Left lung (tissue), 10 donors: ENCODE measurements around the gene FKBP8. TPM values are rescaled to one million over a fixed set of nuclear protein-coding genes. Genes with fewer than 3 reads are reported as not detected.

Experiments used
- ATAC-seq: fragments of 200-7000 bp; cut with Tn5 transposase; one replicate; pipeline ENCODE4 v1.9.1; 2020; ENCODE audit warnings: moderate library complexity
- DNase-seq, 4 donors: peaks; one replicate each; pipeline ENCODE4 v3.0.0-alpha.2; 2013 to 2020
- H3K27ac ChIP-seq, 2 donors: fragments of 200-600 bp; sonication (generic) in 1 of 2; one replicate each; pipeline versions ENCODE4 v1.5.0 to v1.8.0; 2020 to 2021
- H3K27me3 ChIP-seq, 2 donors: fragments of 200-600 bp; sonication (generic) in 1 of 2; one replicate each; pipeline versions ENCODE4 v1.5.0 to v1.8.0; 2020 to 2021
- H3K36me3 ChIP-seq, 2 donors: fragments of 200-600 bp; sonication (generic) in 1 of 2; one replicate each; pipeline versions ENCODE4 v1.5.0 to v1.8.0; 2020 to 2021
- H3K4me1 ChIP-seq, 2 donors: fragments of 200-600 bp; one replicate each; pipeline ENCODE4 v1.8.0; 2021
- H3K4me3 ChIP-seq, 2 donors: fragments of 200-600 bp; sonication (generic) in 1 of 2; one replicate each; pipeline versions ENCODE4 v1.5.0 to v1.8.0; 2020 to 2021; ENCODE audit warnings: mild to moderate bottlenecking in 1 of 2
- H3K9me3 ChIP-seq, 2 donors: fragments of 200-600 bp; sonication (generic) in 1 of 2; one replicate each; pipeline versions ENCODE4 v1.5.0 to v1.8.0; 2020 to 2021
- CTCF ChIP-seq, 2 donors: fragments of 200-600 bp; sonication (generic) in 1 of 2; IDR thresholded peaks; one replicate each; pipeline versions ENCODE4 v1.5.0 to v1.8.0; 2021; ENCODE audit warnings: antibody characterized with exemption in 2 of 2
- intact Hi-C, 2 donors: fragments of 100-400 bp; cut with DNase I; formaldehyde crosslinking; loops; one replicate each; pipeline versions ENCODE4 v1.11.2 to v1.14.2; 2022
- polyA plus RNA-seq, 6 donors: library from polyadenylated mRNA; unstranded; fragments of 120-200 nt; gene quantifications; one replicate each; pipeline ENCODE4 v1.2.1, GENCODE V29; 2013; ENCODE audit not compliant: insufficient read length in 6 of 6
- total RNA-seq, 2 donors: library from RNA; stranded (reverse); fragmentation: NEBNext Ultra II Directional; extraction: Animal tissue kit (Norgen Biotek cat#: 25700); gene quantifications; one replicate each; pipeline ENCODE4 v1.2.1, GENCODE V29; 2021
- donor health status: DM: no; HTN: yes; CAD: no.
- donor health status: DM: no; HTN: no; CAD: no.

FKBP8 gene
- total and polyA plus RNA-seq, 8 donors: 176 to 232 (median 214) TPM

DNA sequence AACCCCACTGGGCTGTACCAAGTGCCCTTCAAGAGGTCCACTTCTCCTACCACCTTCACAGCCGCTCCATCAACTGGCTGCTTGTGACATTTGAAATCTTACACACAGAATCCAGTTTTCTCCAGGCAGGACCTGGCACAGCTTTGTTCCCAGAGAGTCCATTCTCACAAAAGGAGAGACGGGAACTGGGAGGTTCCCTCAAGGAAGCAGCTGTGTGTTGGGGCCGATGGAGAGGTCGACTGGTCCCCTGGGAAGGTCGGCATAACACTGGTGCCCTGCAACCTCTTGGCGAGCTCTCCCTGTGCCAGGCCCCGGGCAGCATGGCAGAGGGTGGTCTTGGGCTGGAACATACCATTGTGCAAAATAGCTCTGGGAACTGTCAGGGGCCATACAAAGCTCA, 43.0 kb downstream of the FKBP8 start:
- Histone ChIP-seq H3K27ac (peak overlapping the region in 1 of 2 donors; percentile 95), H3K9me3 (no peaks in the 10 kb centered on the region), H3K36me3 (no peaks in the 10 kb centered on the region), H3K27me3 (no peaks in the 10 kb centered on the region), H3K4me3 (no peak overlapping the region), H3K4me1 (peaks cover 49 to 100% of the 10 kb centered on the region in 2 donors)
- DNase-seq: no peak
- ATAC-seq: no peak
- intact Hi-C loops: no loop called here
- TF ChIP-seq CTCF (IDR thresholded peaks at IDR 0.05): no peak

- intact Hi-C loops: no loop called here
- H3K27ac ChIP-seq: peak overlapping the region in 1 of 2 donors; percentile 46
- ATAC-seq: peak; percentile 22
- no peak for TF ChIP-seq CTCF (IDR thresholded peaks at IDR 0.05)
- no peaks in the 10 kb centered on the region for H3K36me3 ChIP-seq
- no peaks in the 10 kb centered on the region for H3K27me3 ChIP-seq
- no peaks in the 10 kb centered on the region for H3K9me3 ChIP-seq
- peaks cover 44 to 100% of the 10 kb centered on the region in 2 donors for H3K4me1 ChIP-seq
- H3K4me3 ChIP-seq: no peak overlapping the region
- DNase-seq: no peak
These were observed 44.2 kb downstream of the FKBP8 start for GRCh38 chr19:18499055-18499775.

GRCh38 chr19:18496980-18497256, 46.5 kb downstream of the FKBP8 start:
- DNase-seq: no peak
- TF ChIP-seq CTCF (IDR thresholded peaks at IDR 0.05): no peak
- no peak for ATAC-seq
- H3K9me3 ChIP-seq: no peaks in the 10 kb centered on the region
- no peaks in the 10 kb centered on the region for H3K27me3 ChIP-seq
- intact Hi-C loops: no loop called here
- peak overlapping the region in 1 of 2 donors; percentile 88 for H3K27ac ChIP-seq
- no peaks in the 10 kb centered on the region for H3K36me3 ChIP-seq
- no peak overlapping the region for H3K4me3 ChIP-seq
- H3K4me1 ChIP-seq: peaks cover 28 to 92% of the 10 kb centered on the region in 2 donors

DNA sequence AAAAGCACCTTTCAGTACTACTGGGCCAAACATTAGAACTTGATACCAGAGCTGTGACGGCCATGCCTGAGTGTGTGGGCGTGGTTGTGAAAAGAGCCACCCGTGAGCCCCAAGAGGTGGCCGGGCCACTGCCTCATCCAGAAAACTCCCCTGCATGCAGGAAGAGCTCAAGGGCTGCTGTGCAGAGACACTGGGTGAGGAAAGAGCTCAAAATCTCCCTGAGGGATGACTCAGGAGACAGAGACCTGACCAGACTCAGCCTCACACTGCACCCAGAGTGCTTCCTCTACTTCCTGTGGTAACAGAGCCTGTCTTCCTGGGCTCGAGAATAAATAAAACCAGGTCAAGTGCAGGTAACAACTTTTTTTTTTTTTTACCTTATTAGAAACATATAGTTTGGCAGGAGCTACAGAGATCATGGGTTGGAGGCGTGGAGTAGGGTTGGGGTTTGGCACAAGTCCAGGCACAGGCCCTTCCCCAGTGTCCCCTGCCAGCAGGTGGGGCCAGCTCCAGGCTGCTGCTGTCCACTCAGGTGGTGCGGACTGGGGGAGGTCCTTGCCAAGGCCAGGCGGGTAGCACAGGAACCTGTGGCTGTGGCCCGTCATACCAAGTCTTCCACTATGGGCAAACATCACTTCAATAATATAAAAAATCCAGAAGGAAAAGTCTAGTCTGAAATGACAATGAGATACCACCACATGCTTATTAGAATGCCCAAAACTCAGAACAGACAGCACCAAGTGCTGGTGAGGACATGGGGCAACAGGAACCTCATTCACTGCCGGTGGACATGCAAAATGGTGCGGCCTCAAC, 47.0 kb downstream of the FKBP8 start:
- Histone ChIP-seq H3K9me3 (no peaks in the 10 kb centered on the region), H3K4me1 (peaks cover 26 to 87% of the 10 kb centered on the region in 2 donors), H3K4me3 (no peak overlapping the region), H3K27me3 (no peaks in the 10 kb centered on the region), H3K36me3 (no peaks in the 10 kb centered on the region), H3K27ac (peak overlapping the region; percentile 21 to 88)
- DNase-seq (peak in 1 of 4 donors; percentile 79), ATAC-seq (peak; percentile 74)
- TF ChIP-seq CTCF (IDR thresholded peaks at IDR 0.05): no peak
- intact Hi-C loops: no loop called here

DNA sequence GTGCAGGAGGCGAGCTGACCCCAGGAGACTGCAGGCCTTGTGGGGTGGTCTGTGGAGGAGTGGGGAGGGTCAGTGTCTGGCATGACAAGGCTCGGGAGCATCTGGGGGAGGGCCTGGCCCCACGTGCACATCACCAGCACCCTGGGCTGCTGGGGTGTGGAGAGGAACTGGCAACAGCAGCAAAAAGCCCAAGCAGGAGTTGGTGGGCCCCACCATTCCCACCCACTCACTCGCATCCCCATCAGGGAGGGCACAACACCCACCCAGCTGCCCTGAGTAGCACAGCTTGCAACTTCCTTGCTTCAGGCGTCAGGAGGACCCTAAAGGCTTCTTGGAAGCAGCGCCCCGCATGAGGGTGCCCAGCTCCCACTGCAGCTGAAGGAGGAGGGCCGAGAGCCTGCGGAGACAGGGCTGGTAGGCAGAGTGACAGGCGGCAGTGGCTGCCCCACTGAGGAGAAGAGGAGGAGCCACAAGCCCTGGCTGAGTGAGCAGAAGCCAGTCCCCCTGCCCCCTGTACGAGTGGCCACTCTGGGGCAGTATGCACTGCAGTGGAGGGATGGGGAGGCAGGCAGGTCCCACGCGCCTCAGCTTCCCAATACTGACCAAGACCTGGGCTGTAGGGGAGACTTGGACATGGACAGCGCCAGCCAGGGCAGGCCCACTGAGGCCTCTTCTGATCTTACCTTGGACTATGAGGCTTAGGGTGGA, 48.0 kb downstream of the FKBP8 start:
- DNase-seq (no peak), ATAC-seq (no peak)
- Histone ChIP-seq H3K9me3 (no peaks in the 10 kb centered on the region), H3K36me3 (no peaks in the 10 kb centered on the region), H3K4me3 (no peak overlapping the region), H3K27me3 (no peaks in the 10 kb centered on the region), H3K4me1 (peaks cover 15 to 80% of the 10 kb centered on the region in 2 donors), H3K27ac (peak overlapping the region; percentile 21 to 88)
- TF ChIP-seq CTCF (IDR thresholded peaks at IDR 0.05): no peak
- intact Hi-C loops: no loop called here
